Ectodermal cell (in vitro differentiated cells): Measurements from ENCODE around the gene LILRB2.

Experiments used
- H3K27ac ChIP-seq: 2 replicates; pipeline ENCODE4 v1.7.0; 2013; ENCODE audit warnings: mild to moderate bottlenecking, low read depth, low read length; ENCODE audit not compliant: insufficient read depth, poor library complexity, severe bottlenecking
- H3K27me3 ChIP-seq: 2 replicates; pipeline ENCODE4 v1.7.0; 2013; ENCODE audit warnings: mild to moderate bottlenecking, low read length; ENCODE audit not compliant: insufficient read depth, control insufficient read depth, poor library complexity, severe bottlenecking
- H3K36me3 ChIP-seq: one replicate; pipeline ENCODE4 v1.7.0; 2013; ENCODE audit warnings: low read length; ENCODE audit not compliant: control insufficient read depth, insufficient read depth
- H3K4me1 ChIP-seq: one replicate; pipeline ENCODE4 v1.7.0; 2013; ENCODE audit warnings: low read length; ENCODE audit not compliant: control insufficient read depth, insufficient read depth
- H3K4me3 ChIP-seq: 2 replicates; pipeline ENCODE4 v1.7.0; 2013; ENCODE audit warnings: low read depth, low read length, control low read depth; ENCODE audit not compliant: insufficient read depth
- H3K9me3 ChIP-seq: 2 replicates; pipeline ENCODE4 v1.7.0; 2013; ENCODE audit warnings: mild to moderate bottlenecking, low read length, moderate library complexity; ENCODE audit not compliant: control insufficient read depth
- whole genome bisulfite sequencing, 2 experiments: methylation state at CpG; one replicate each; pipeline ENCODE4 v1.1.7; 2013; ENCODE audit warnings: missing lambda C conversion rate in 2 of 2; 5-methylcytosine and 5-hydroxymethylcytosine counted together

The LILRB2 gene

GRCh38 chr19:54256250-54257115 lies 24.4 kb downstream of the LILRB2 start:
- no peaks in the 10 kb centered on the region for H3K36me3 ChIP-seq
- H3K4me1 ChIP-seq: no peaks in the 10 kb centered on the region
- 89 to 90% methylated on average over 19 of the region's 19 CpGs for WGBS, 2 experiments
- H3K4me3 ChIP-seq: no peak overlapping the region
- no peak overlapping the region for H3K27ac ChIP-seq
- no peaks in the 10 kb centered on the region for H3K27me3 ChIP-seq
- no peaks in the 10 kb centered on the region for H3K9me3 ChIP-seq

- 83 to 87% methylated on average over 26 of the region's 26 CpGs for WGBS, 2 experiments
- no peaks in the 10 kb centered on the region for H3K27me3 ChIP-seq
- no peak overlapping the region for H3K4me3 ChIP-seq
- H3K9me3 ChIP-seq: no peaks in the 10 kb centered on the region
- no peak overlapping the region for H3K27ac ChIP-seq
- no peaks in the 10 kb centered on the region for H3K36me3 ChIP-seq
- H3K4me1 ChIP-seq: no peaks in the 10 kb centered on the region
These were observed 25.7 kb downstream of the LILRB2 start for GRCh38 chr19:54255105-54255775.

GRCh38 chr19:54254195-54254906 lies 26.6 kb downstream of the LILRB2 start:
- no peak overlapping the region for H3K27ac ChIP-seq
- 78 to 80% methylated on average over 17 of the region's 17 CpGs for WGBS, 2 experiments
- no peak overlapping the region for H3K4me3 ChIP-seq
- H3K4me1 ChIP-seq: no peaks in the 10 kb centered on the region
- no peaks in the 10 kb centered on the region for H3K36me3 ChIP-seq
- no peaks in the 10 kb centered on the region for H3K27me3 ChIP-seq
- H3K9me3 ChIP-seq: no peaks in the 10 kb centered on the region

GRCh38 chr19:54253331-54254194 lies 27.3 kb downstream of the LILRB2 start:
- Histone ChIP-seq H3K27me3 (no peaks in the 10 kb centered on the region), H3K36me3 (no peaks in the 10 kb centered on the region), H3K4me1 (no peaks in the 10 kb centered on the region), H3K9me3 (no peaks in the 10 kb centered on the region), H3K4me3 (no peak overlapping the region), H3K27ac (no peak overlapping the region)
- WGBS, 2 experiments: 81 to 85% methylated on average over 23 of the region's 23 CpGs

GRCh38 chr19:54252845-54253244 lies 28.1 kb downstream of the LILRB2 start:
- Histone ChIP-seq H3K9me3 (no peaks in the 10 kb centered on the region), H3K27me3 (no peaks in the 10 kb centered on the region)
- WGBS, 2 experiments: 88 to 91% methylated on average over 11 of the region's 11 CpGs

GRCh38 chr19:54252243-54252642 lies 28.7 kb downstream of the LILRB2 start:
- Histone ChIP-seq H3K27me3 (no peaks in the 10 kb centered on the region), H3K4me1 (no peaks in the 10 kb centered on the region), H3K9me3 (no peaks in the 10 kb centered on the region), H3K4me3 (no peak overlapping the region), H3K27ac (no peak overlapping the region), H3K36me3 (no peaks in the 10 kb centered on the region)
- 83 to 87% methylated on average over 9 of the region's 9 CpGs for WGBS, 2 experiments

More at GRCh38 chr19:54252845-54253244, 28.1 kb downstream of the LILRB2 start:
- Histone ChIP-seq H3K27ac (no peak overlapping the region), H3K36me3 (no peaks in the 10 kb centered on the region), H3K4me3 (no peak overlapping the region), H3K4me1 (no peaks in the 10 kb centered on the region)

GRCh38 chr19:54248016-54248601 lies 32.8 kb downstream of the LILRB2 start:
- H3K27ac ChIP-seq: no peak overlapping the region
- no peaks in the 10 kb centered on the region for H3K4me1 ChIP-seq
- no peaks in the 10 kb centered on the region for H3K9me3 ChIP-seq
- H3K4me3 ChIP-seq: no peak overlapping the region
- no peaks in the 10 kb centered on the region for H3K27me3 ChIP-seq
- WGBS, 2 experiments: 90 to 92% methylated on average over 8 of the region's 8 CpGs
- no peaks in the 10 kb centered on the region for H3K36me3 ChIP-seq

- no peak overlapping the region for H3K27ac ChIP-seq
- WGBS, 2 experiments: 89 to 90% methylated on average over 20 of the region's 20 CpGs
- no peak overlapping the region for H3K4me3 ChIP-seq
- H3K27me3 ChIP-seq: no peaks in the 10 kb centered on the region
- no peaks in the 10 kb centered on the region for H3K9me3 ChIP-seq
- H3K36me3 ChIP-seq: no peaks in the 10 kb centered on the region
- no peaks in the 10 kb centered on the region for H3K4me1 ChIP-seq
These were observed 33.6 kb downstream of the LILRB2 start for GRCh38 chr19:54247106-54247930.

GRCh38 chr19:54245936-54246335 lies 35.0 kb downstream of the LILRB2 start:
- Histone ChIP-seq H3K27ac (no peak overlapping the region), H3K36me3 (no peaks in the 10 kb centered on the region), H3K9me3 (no peaks in the 10 kb centered on the region), H3K4me1 (no peaks in the 10 kb centered on the region), H3K27me3 (no peaks in the 10 kb centered on the region), H3K4me3 (no peak overlapping the region)
- 87 to 91% methylated on average over 3 of the region's 3 CpGs for WGBS, 2 experiments
